ENCODE results near the gene FKBP10. TPM values are rescaled to one million over a fixed set of nuclear protein-coding genes. Genes with fewer than 3 reads are reported as not detected.

The FKBP10 gene
- total and polyA plus RNA-seq, 7 experiments from 2014 or later, result 0.34 to 0.76 TPM; not detected in 5

DNA sequence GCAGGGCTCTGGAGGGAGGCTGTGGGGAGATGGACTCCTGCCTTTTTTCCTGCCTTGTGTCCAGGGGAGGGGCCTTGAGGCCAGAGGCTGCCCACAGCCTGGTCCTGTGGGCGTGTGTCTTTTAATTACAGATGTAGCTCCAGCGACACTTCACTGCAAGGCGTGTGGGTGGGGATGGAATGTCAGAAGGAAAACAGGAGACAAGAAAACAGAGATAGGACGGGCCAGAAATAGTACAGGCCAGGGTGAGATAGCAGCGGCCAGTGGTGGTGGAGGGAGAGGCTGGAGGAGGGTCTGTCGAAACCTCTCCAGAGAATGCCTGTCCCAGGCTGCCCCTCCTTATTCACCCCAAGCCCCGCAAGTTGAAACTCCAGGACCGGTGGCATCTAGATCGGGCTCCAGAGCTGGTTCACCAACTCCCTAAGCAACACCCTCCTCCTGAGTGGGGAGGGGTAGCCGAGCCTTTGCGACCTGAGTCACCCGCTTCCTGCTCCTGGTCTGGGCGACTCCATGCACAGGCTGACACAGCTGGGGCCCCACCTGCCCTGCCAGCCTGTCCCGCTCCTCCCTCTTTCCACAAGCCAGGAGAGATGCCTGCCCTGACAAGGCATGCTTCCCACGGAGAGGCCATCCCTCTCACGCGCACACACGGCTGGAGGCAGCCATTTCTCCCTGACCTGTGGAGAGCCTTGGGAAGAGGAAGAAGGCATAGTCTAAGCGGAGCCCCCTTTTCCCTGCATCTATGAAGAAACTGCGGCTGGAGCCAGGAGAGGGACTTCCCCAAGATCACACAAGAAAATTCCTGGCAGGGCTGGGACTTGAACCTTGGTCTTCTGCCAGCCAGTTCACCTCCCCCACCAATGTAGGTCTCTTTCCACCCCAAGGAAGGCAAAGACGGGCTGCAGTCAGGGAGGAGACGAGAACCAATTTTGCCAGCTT lies 19.7 kb upstream of the FKBP10 start:
- no peak overlapping the region for H3K27ac Mint-ChIP-seq
- Histone ChIP-seq H3K27me3 (ENCODE audit: control insufficient read depth in 2 of 2, insufficient read depth in 2 of 2, low read length in 2 of 2) (no peaks in the 10 kb centered on the region), H3K4me3 (ENCODE audit: low read length) (no peak overlapping the region), H3K9me3 (ENCODE audit: control insufficient read depth in 2 of 3, low read length in 3 of 3) (no peaks in the 10 kb centered on the region), H3K36me3 (ENCODE audit: control insufficient read depth in 2 of 3, insufficient read depth in 3 of 3, low read length in 3 of 3) (no peaks in the 10 kb centered on the region), H3K27ac (ENCODE audit: low read depth, low read length) (no peak overlapping the region), H3K4me1 (ENCODE audit: control insufficient read depth in 2 of 2, insufficient read depth in 2 of 2, low read length in 2 of 2) (no peaks in the 10 kb centered on the region)
- peaks cover 7 to 19% (median 13%) of the 10 kb centered on the region in 7 donors for H3K4me1 Mint-ChIP-seq
- ATAC-seq (no peak), DNase-seq (no peak)
- ChIA-PET POLR2A (interaction anchor here (0.6 kb wide), 1 partner anchor 105 kb away, joined by 4 read pairs; the partner anchor contains the start of gene EIF1), CTCF (interaction anchor here (0.7 kb wide), 1 partner anchor 278 kb away, joined by 4 read pairs; no protein-coding TSS in a partner anchor)
- H3K4me3 Mint-ChIP-seq, result no peak overlapping the region
- H3K9me3 Mint-ChIP-seq, result no peaks in the 10 kb centered on the region
- intact Hi-C loops (cut with micrococcal nuclease), result no loop called here
- H3K27me3 Mint-ChIP-seq, result peaks cover 0 to 16% (median 0%) of the 10 kb centered on the region in 5 donors
- H3K36me3 Mint-ChIP-seq, result no peaks in the 10 kb centered on the region

- ATAC-seq, result no peak
- ChIA-PET CTCF (interaction anchor here (0.6 kb wide), 1 partner anchor 8 kb away, joined by 4 read pairs; the partner anchor contains the start of gene JUP), POLR2A (no interaction called here)
- no peak overlapping the region for H3K4me3 ChIP-seq (ENCODE audit: low read length)
- no peaks in the 10 kb centered on the region for H3K9me3 ChIP-seq (ENCODE audit: control insufficient read depth in 2 of 3, low read length in 3 of 3)
- no peaks in the 10 kb centered on the region for H3K9me3 Mint-ChIP-seq
- H3K4me3 Mint-ChIP-seq, result no peak overlapping the region
- no peaks in the 10 kb centered on the region for H3K4me1 ChIP-seq (ENCODE audit: control insufficient read depth in 2 of 2, insufficient read depth in 2 of 2, low read length in 2 of 2)
- no peaks in the 10 kb centered on the region for H3K36me3 ChIP-seq (ENCODE audit: control insufficient read depth in 2 of 3, insufficient read depth in 3 of 3, low read length in 3 of 3)
- no peak overlapping the region for H3K27ac ChIP-seq (ENCODE audit: low read depth, low read length)
- peaks cover 0 to 11% (median 0%) of the 10 kb centered on the region in 5 donors for H3K27me3 Mint-ChIP-seq
- intact Hi-C loops (cut with micrococcal nuclease), result no loop called here
- no peaks in the 10 kb centered on the region for H3K27me3 ChIP-seq (ENCODE audit: control insufficient read depth in 2 of 2, insufficient read depth in 2 of 2, low read length in 2 of 2)
- DNase-seq, result no peak
- no peaks in the 10 kb centered on the region for H3K36me3 Mint-ChIP-seq
- H3K4me1 Mint-ChIP-seq, result peaks cover 0 to 13% (median 6%) of the 10 kb centered on the region in 7 donors
- no peak overlapping the region for H3K27ac Mint-ChIP-seq
These were observed 18.8 kb upstream of the FKBP10 start for GRCh38 chr17:41793784-41794539.

GRCh38 chr17:41794540-41794975 lies 18.2 kb upstream of the FKBP10 start:
- POLR2A ChIA-PET, result no interaction called here
- no peaks in the 10 kb centered on the region for H3K9me3 Mint-ChIP-seq

GRCh38 chr17:41796121-41796895 lies 16.5 kb upstream of the FKBP10 start:
- Mint-ChIP-seq H3K27ac (no peak overlapping the region), H3K27me3 (peaks cover 0 to 4% (median 0%) of the 10 kb centered on the region in 5 donors), H3K9me3 (no peaks in the 10 kb centered on the region), H3K4me1 (peaks cover 0 to 5% (median 0%) of the 10 kb centered on the region in 7 donors), H3K4me3 (no peak overlapping the region), H3K36me3 (no peaks in the 10 kb centered on the region)
- ATAC-seq (no peak), DNase-seq (no peak)
- intact Hi-C loops (cut with micrococcal nuclease), result no loop called here
- H3K27ac ChIP-seq (ENCODE audit: low read depth, low read length), result no peak overlapping the region
- ChIA-PET POLR2A (no interaction called here), CTCF (interaction anchor here (0.5 kb wide), 1 partner anchor 10 kb away, joined by 3 read pairs; no protein-coding TSS in a partner anchor)
- no peaks in the 10 kb centered on the region for H3K36me3 ChIP-seq (ENCODE audit: control insufficient read depth in 2 of 3, insufficient read depth in 3 of 3, low read length in 3 of 3)
- H3K9me3 ChIP-seq (ENCODE audit: control insufficient read depth in 2 of 3, low read length in 3 of 3), result no peaks in the 10 kb centered on the region
- peaks cover 0 to 1% of the 10 kb centered on the region in 2 donors for H3K4me1 ChIP-seq (ENCODE audit: control insufficient read depth in 2 of 2, insufficient read depth in 2 of 2, low read length in 2 of 2)
- H3K4me3 ChIP-seq (ENCODE audit: low read length), result no peak overlapping the region
- H3K27me3 ChIP-seq (ENCODE audit: control insufficient read depth in 2 of 2, insufficient read depth in 2 of 2, low read length in 2 of 2), result no peaks in the 10 kb centered on the region

More at GRCh38 chr17:41794540-41794975, 18.2 kb upstream of the FKBP10 start:
- Histone ChIP-seq H3K4me3 (ENCODE audit: low read length) (no peak overlapping the region), H3K4me1 (ENCODE audit: control insufficient read depth in 2 of 2, insufficient read depth in 2 of 2, low read length in 2 of 2) (no peaks in the 10 kb centered on the region), H3K27ac (ENCODE audit: low read depth, low read length) (no peak overlapping the region), H3K27me3 (ENCODE audit: control insufficient read depth in 2 of 2, insufficient read depth in 2 of 2, low read length in 2 of 2) (no peaks in the 10 kb centered on the region), H3K36me3 (ENCODE audit: control insufficient read depth in 2 of 3, insufficient read depth in 3 of 3, low read length in 3 of 3) (no peaks in the 10 kb centered on the region), H3K9me3 (ENCODE audit: control insufficient read depth in 2 of 3, low read length in 3 of 3) (no peaks in the 10 kb centered on the region)
- ATAC-seq (no peak), DNase-seq (no peak)
- Mint-ChIP-seq H3K27me3 (peaks cover 0 to 8% (median 0%) of the 10 kb centered on the region in 5 donors), H3K36me3 (no peaks in the 10 kb centered on the region), H3K4me1 (peaks cover 0 to 9% (median 6%) of the 10 kb centered on the region in 7 donors), H3K27ac (no peak overlapping the region), H3K4me3 (no peak overlapping the region)
- CTCF ChIA-PET, result interaction anchor here (0.6 to 0.7 kb wide), 2 partner anchors 8 to 9 kb away, joined by 4 to 7 read pairs; partner anchors contain the start of gene JUP
- intact Hi-C loops (cut with micrococcal nuclease), result no loop called here

DNA sequence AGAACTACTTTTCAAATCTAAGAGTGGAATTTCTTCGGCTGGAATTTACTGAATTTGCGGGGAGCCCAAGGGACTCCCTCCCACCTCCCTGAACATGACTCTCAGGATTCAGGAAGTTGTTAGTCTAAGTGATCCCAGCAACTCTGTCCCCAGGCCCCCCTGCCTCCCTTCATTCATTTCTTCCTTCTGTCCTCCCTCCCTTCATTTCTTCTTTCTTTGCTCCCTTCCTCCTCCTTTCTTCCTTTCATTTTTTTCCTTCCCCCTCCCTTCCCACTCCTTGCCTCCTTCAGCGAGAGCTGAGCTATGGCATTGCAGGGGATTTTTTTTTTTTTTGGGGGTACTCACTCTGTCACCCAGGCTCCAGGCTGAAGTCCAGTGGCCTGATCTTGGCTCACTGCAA lies 15.4 kb upstream of the FKBP10 start:
- Mint-ChIP-seq H3K4me3 (no peak overlapping the region), H3K4me1 (peaks cover 4 to 10% (median 5%) of the 10 kb centered on the region in 7 donors), H3K27me3 (peaks cover 0 to 4% (median 0%) of the 10 kb centered on the region in 5 donors), H3K9me3 (no peaks in the 10 kb centered on the region), H3K27ac (no peak overlapping the region), H3K36me3 (no peaks in the 10 kb centered on the region)
- H3K27ac ChIP-seq (ENCODE audit: low read depth, low read length), result no peak overlapping the region
- POLR2A ChIA-PET, result no interaction called here
- DNase-seq (no peak), ATAC-seq (no peak)
- intact Hi-C loops (cut with micrococcal nuclease), result no loop called here
- H3K4me3 ChIP-seq (ENCODE audit: low read length), result no peak overlapping the region
- H3K9me3 ChIP-seq (ENCODE audit: control insufficient read depth in 2 of 3, low read length in 3 of 3), result no peaks in the 10 kb centered on the region
- CTCF ChIA-PET, result interaction anchor here (1.6 kb wide), 1 partner anchor 45 kb away, joined by 7 read pairs; no protein-coding TSS in a partner anchor
- no peaks in the 10 kb centered on the region for H3K27me3 ChIP-seq (ENCODE audit: control insufficient read depth in 2 of 2, insufficient read depth in 2 of 2, low read length in 2 of 2)
- no peaks in the 10 kb centered on the region for H3K36me3 ChIP-seq (ENCODE audit: control insufficient read depth in 2 of 3, insufficient read depth in 3 of 3, low read length in 3 of 3)
- H3K4me1 ChIP-seq (ENCODE audit: control insufficient read depth in 2 of 2, insufficient read depth in 2 of 2, low read length in 2 of 2), result peaks cover 0 to 3% of the 10 kb centered on the region in 2 donors

- Histone ChIP-seq H3K27ac (ENCODE audit: low read depth, low read length) (no peak overlapping the region), H3K36me3 (ENCODE audit: control insufficient read depth in 2 of 3, insufficient read depth in 3 of 3, low read length in 3 of 3) (no peaks in the 10 kb centered on the region), H3K4me1 (ENCODE audit: control insufficient read depth in 2 of 2, insufficient read depth in 2 of 2, low read length in 2 of 2) (peaks cover 0 to 3% of the 10 kb centered on the region in 2 donors), H3K4me3 (ENCODE audit: low read length) (no peak overlapping the region), H3K27me3 (ENCODE audit: control insufficient read depth in 2 of 2, insufficient read depth in 2 of 2, low read length in 2 of 2) (no peaks in the 10 kb centered on the region), H3K9me3 (ENCODE audit: control insufficient read depth in 2 of 3, low read length in 3 of 3) (no peaks in the 10 kb centered on the region)
- Mint-ChIP-seq H3K27me3 (peaks cover 0 to 4% (median 0%) of the 10 kb centered on the region in 5 donors), H3K4me1 (peaks cover 4 to 14% (median 5%) of the 10 kb centered on the region in 7 donors), H3K27ac (no peak overlapping the region), H3K9me3 (no peaks in the 10 kb centered on the region), H3K4me3 (no peak overlapping the region), H3K36me3 (no peaks in the 10 kb centered on the region)
- intact Hi-C loops (cut with micrococcal nuclease), result no loop called here
- CTCF ChIA-PET, result interaction anchor here (2.0 kb wide), 1 partner anchor 62 kb away, joined by 5 read pairs; no protein-coding TSS in a partner anchor
- POLR2A ChIA-PET, result no interaction called here
- DNase-seq (no peak), ATAC-seq (no peak)
These were observed 13.4 kb upstream of the FKBP10 start for GRCh38 chr17:41799366-41799765.

All from naive thymus-derived CD4-positive, alpha-beta T cell (primary cell).